Smooth muscle cell (in vitro differentiated cells): Measurements from ENCODE around the gene SPTBN5. TPM values are rescaled to one million over a fixed set of nuclear protein-coding genes. Genes with fewer than 3 reads are reported as not detected.

Experiments used
- DNase-seq: peaks from one replicate; lab custom pipeline; 2025; ENCODE audit not compliant: unreplicated experiment; lab: John Stamatoyannopoulos, UW
- H2AFZ ChIP-seq: fragments of 200-600 bp; sonication (generic); 2 replicates; pipeline ENCODE4 v1.6.0; 2016; ENCODE audit warnings: antibody characterized with exemption, low read depth, mild to moderate bottlenecking
- H3F3A ChIP-seq: fragments of 200-600 bp; sonication (generic); 2 replicates; pipeline ENCODE4 v1.6.0; 2017; ENCODE audit warnings: antibody characterized with exemption, low read depth
- H3K27ac ChIP-seq: fragments of 200-600 bp; sonication (generic); 2 replicates; pipeline ENCODE4 v1.5.1; 2016; ENCODE audit warnings: low read depth, mild to moderate bottlenecking
- H3K27me3 ChIP-seq: fragments of 200-600 bp; sonication (generic); 2 replicates; pipeline ENCODE4 v1.6.1; 2016; ENCODE audit warnings: low read depth, mild to moderate bottlenecking
- H3K36me3 ChIP-seq: fragments of 200-600 bp; sonication (generic); 2 replicates; pipeline ENCODE4 v1.5.1; 2016; ENCODE audit warnings: low read depth
- H3K4me1 ChIP-seq: fragments of 200-600 bp; sonication (generic); 2 replicates; pipeline ENCODE4 v1.5.1; 2016; ENCODE audit warnings: low read depth
- H3K4me2 ChIP-seq: fragments of 200-600 bp; sonication (generic); 2 replicates; pipeline ENCODE4 v1.6.0; 2016; ENCODE audit warnings: mild to moderate bottlenecking
- H3K4me3 ChIP-seq: fragments of 200-600 bp; sonication (generic); 2 replicates; pipeline ENCODE4 v1.5.1; 2016; ENCODE audit warnings: mild to moderate bottlenecking
- H3K79me2 ChIP-seq: fragments of 200-600 bp; sonication (generic); 2 replicates; pipeline ENCODE4 v1.6.0; 2016; ENCODE audit warnings: low read depth, mild to moderate bottlenecking
- H3K9ac ChIP-seq: fragments of 200-600 bp; sonication (generic); 2 replicates; pipeline ENCODE4 v1.6.0; 2016; ENCODE audit warnings: low read depth
- H3K9me3 ChIP-seq: fragments of 200-600 bp; sonication (generic); replicated peaks from 2 replicates; pipeline ENCODE4 v1.5.1; 2016; ENCODE audit warnings: low read depth
- H4K20me1 ChIP-seq: fragments of 200-600 bp; sonication (generic); 2 replicates; pipeline ENCODE4 v1.6.0; 2016; ENCODE audit warnings: low read depth
- WGBS: methylation state at CpG from one replicate; pipeline ENCODE4 v1.1.7; 2016; ENCODE audit warnings: low lambda C conversion rate; 5-methylcytosine and 5-hydroxymethylcytosine counted together
- polyA plus RNA-seq: library from polyadenylated mRNA; unstranded; fragments of >200 nt; fragmentation: Nextera tagmentation; extraction: Ambion mirVana; gene quantifications from 2 replicates; pipeline ENCODE4 v1.2.1, GENCODE V29; 2016
- total RNA-seq: library from RNA; depleted of rRNA; stranded (reverse); fragments of >200 nt; gene quantifications from 2 replicates; pipeline ENCODE4 v1.2.3, GENCODE V29; 2014
- TF ChIP-seq, protein P1 (sequence below): fragments of 200-600 bp; sonication (generic); IDR thresholded peaks from 2 replicates; pipeline ENCODE4 v1.5.1; 2017; ENCODE audit warnings: borderline replicate concordance, mild to moderate bottlenecking, antibody characterized with exemption; ENCODE audit not compliant: insufficient read depth, poor library complexity, severe bottlenecking

The SPTBN5 gene
- total and polyA plus RNA-seq, 2 experiments from 2014 or later = 0.04 to 0.08 TPM

DNA sequence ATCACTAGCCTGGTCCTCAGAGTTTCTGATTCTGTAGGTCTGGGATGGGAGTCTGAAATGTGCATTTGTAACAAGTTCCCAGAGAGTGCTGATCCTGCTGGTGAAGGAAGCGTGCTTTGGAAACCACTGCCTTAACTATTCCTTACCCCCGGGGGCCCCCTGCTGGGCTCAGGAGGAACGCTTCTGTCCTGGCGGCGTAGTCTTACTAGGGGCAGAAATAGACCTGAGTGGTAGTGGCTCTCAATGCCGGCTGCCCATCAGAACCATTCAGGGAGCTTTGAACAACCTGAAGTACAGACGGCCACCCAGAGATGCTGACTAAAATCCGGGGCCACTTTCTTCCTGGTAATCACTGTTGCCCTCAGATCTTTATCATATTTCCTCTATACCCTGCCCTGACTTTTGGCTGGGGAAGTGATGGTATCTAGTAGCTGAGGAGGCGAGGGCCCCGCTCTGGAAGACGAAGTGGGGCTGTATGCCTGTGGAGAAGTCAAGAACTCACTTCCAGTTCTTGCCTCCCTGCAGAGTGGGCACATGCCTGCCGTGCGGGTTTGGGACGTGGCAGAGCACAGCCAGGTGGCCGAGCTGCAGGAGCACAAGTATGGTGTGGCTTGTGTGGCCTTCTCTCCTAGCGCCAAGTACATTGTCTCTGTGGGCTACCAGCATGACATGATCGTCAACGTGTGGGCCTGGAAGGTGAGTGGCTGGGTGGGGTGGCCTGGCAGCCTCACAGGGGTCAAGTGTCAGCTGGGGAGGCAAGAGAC is 82.2 kb downstream of the SPTBN5 start:
- WGBS = 58% methylated on average over 18 of the region's 18 CpGs
- no peak overlapping the region for H3K27ac ChIP-seq
- no peak overlapping the region for H3K4me2 ChIP-seq
- no peak overlapping the region for H2AFZ ChIP-seq
- H3K27me3 ChIP-seq = no peaks in the 10 kb centered on the region
- H3F3A ChIP-seq = no peaks in the 10 kb centered on the region
- no peaks in the 10 kb centered on the region for H3K4me1 ChIP-seq
- DNase-seq = peak; percentile 35
- peaks cover 4% of the 10 kb centered on the region for H3K36me3 ChIP-seq
- peaks cover 6% of the 10 kb centered on the region for H3K79me2 ChIP-seq
- H3K9ac ChIP-seq = no peak overlapping the region
- peaks cover 20% of the 10 kb centered on the region for H4K20me1 ChIP-seq
- TF ChIP-seq, protein P1, sequence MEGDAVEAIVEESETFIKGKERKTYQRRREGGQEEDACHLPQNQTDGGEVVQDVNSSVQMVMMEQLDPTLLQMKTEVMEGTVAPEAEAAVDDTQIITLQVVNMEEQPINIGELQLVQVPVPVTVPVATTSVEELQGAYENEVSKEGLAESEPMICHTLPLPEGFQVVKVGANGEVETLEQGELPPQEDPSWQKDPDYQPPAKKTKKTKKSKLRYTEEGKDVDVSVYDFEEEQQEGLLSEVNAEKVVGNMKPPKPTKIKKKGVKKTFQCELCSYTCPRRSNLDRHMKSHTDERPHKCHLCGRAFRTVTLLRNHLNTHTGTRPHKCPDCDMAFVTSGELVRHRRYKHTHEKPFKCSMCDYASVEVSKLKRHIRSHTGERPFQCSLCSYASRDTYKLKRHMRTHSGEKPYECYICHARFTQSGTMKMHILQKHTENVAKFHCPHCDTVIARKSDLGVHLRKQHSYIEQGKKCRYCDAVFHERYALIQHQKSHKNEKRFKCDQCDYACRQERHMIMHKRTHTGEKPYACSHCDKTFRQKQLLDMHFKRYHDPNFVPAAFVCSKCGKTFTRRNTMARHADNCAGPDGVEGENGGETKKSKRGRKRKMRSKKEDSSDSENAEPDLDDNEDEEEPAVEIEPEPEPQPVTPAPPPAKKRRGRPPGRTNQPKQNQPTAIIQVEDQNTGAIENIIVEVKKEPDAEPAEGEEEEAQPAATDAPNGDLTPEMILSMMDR = peak; percentile 83
- no peaks in the 10 kb centered on the region for H3K9me3 ChIP-seq
- no peak overlapping the region for H3K4me3 ChIP-seq

DNA sequence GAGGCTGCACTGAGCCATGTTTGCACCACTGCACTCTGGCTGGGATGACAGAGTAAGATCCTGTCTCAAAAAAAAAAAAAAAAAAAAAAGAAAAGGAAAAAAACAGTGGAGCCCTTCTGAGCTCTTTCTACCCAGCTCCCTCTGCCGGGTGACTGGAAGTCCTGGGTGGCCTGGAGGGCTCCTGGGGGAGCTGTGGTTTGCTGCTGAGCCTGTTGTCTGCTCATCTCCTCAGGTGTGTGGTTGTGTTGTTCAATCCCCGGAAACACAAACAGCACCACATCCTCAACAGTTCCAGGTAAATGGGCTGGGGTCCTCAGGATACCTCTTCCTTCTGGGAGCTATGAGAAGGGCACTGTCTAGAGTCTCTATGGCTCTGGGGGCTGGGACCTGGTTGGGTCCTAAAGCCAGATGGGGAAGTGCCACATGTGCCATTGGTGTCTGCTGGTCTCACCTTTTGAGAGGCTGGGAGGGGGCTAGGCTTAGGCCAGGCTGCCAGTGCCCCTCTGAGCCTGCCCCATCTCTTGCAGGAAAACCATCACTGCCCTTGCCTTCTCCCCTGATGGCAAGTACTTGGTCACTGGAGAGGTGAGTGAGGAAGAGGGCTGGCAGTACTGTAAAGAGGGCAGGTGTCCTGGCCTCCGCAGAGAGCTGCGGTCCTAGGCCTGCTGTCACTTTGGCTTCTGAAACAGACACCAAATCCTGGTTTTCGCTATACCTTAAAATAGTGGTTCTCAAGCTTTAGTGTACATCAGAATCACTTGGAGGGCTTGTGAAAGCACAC is 83.0 kb downstream of the SPTBN5 start:
- Histone ChIP-seq H3K4me1 (no peaks in the 10 kb centered on the region), H3K4me3 (no peak overlapping the region), H3F3A (no peaks in the 10 kb centered on the region), H3K27ac (no peak overlapping the region), H3K27me3 (no peaks in the 10 kb centered on the region), H3K79me2 (peaks cover 6% of the 10 kb centered on the region), H3K4me2 (no peak overlapping the region), H3K36me3 (peaks cover 1% of the 10 kb centered on the region), H3K9me3 (no peaks in the 10 kb centered on the region), H3K9ac (no peak overlapping the region), H2AFZ (no peak overlapping the region), H4K20me1 (peaks cover 21% of the 10 kb centered on the region)
- DNase-seq = no peak
- 90% methylated on average over 5 of the region's 5 CpGs for WGBS
- TF ChIP-seq, protein P1 = no peak

DNA sequence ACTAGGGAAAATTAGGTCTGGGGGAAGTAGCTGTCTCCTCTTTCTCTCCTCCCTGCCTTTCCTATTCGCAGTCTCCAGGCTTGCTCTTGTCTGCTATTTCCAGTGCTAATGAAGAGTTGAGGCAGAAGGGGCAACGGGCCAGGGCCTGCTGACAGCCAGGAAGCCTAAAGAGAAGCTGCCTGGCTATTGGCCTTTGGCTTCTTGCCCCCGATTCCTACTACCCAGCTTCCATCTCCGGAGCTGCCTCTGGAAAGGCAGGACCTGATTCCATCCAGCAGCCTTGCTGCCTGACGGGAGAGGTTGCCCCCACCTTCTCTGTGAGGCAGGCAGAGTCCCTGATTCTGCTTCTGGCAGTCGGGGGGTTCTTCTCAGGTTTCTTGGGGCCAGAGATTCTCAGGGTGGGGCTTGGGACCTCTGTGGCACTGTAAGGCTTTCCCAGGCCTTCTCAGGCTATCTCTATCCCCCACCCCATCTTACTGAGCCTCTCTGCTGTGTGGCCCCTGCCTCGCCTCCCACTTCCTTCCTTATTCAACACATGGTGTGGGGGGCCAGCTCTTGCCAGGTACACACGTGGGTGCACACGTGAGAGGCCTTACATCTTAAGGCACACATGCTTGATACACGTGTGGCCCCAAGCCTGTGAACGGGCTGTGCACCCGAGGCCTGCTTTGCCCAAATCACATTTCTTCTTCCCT is 84.2 kb downstream of the SPTBN5 start:
- no peaks in the 10 kb centered on the region for H3K27me3 ChIP-seq
- H3K27ac ChIP-seq = no peak overlapping the region
- DNase-seq = no peak
- no peak overlapping the region for H3K4me2 ChIP-seq
- no peaks in the 10 kb centered on the region for H3K36me3 ChIP-seq
- H3K79me2 ChIP-seq = peaks cover 6% of the 10 kb centered on the region
- H3F3A ChIP-seq = no peaks in the 10 kb centered on the region
- no peaks in the 10 kb centered on the region for H3K9me3 ChIP-seq
- H4K20me1 ChIP-seq = peaks cover 21% of the 10 kb centered on the region
- WGBS = 90% methylated on average over 12 of the region's 12 CpGs
- TF ChIP-seq, protein P1 = no peak
- H3K9ac ChIP-seq = no peak overlapping the region
- H3K4me3 ChIP-seq = no peak overlapping the region
- H3K4me1 ChIP-seq = no peaks in the 10 kb centered on the region
- H2AFZ ChIP-seq = no peak overlapping the region
